Measurements from ENCODE around the gene FGF6.

GRCh38 chr12:4435537-4435936 lies 10.1 kb downstream of the FGF6 start:
- TF ChIP-seq CTCF (IDR thresholded peaks at IDR 0.05; ENCODE audit: low read depth, low read length) (no peak), POLR2A (IDR thresholded peaks at IDR 0.05; ENCODE audit: extremely low read depth, insufficient read length) (no peak), MYC (IDR thresholded peaks at IDR 0.05; ENCODE audit: low read depth, low read length) (no peak), MAX (IDR thresholded peaks at IDR 0.05; ENCODE audit: low read depth, low read length) (peak; percentile 51; the same call in 1 of the 2 replicates)
